GM23338 (cell line): ENCODE measurements around the gene CENPL. TPM values are rescaled to one million over a fixed set of nuclear protein-coding genes. Genes with fewer than 3 reads are reported as not detected.

ENCODE experiments used
- ATAC-seq: fragments of 200-7000 bp; cut with Tn5 transposase; 3 replicates; pipeline ENCODE4 v1.9.1; 2020
- DNase-seq: peaks from one replicate; pipeline ENCODE4 v3.0.0-alpha.2; 2015; ENCODE audit warnings: low spot score
- H2AFZ ChIP-seq: fragments of 200-600 bp; sonication (generic); 2 replicates; pipeline ENCODE4 v1.8.0; 2016; ENCODE audit warnings: antibody characterized with exemption, mild to moderate bottlenecking, moderate library complexity
- H3F3A ChIP-seq: fragments of 200-600 bp; sonication (generic); replicated peaks from 2 replicates; pipeline ENCODE4 v1.8.0; 2017; ENCODE audit warnings: antibody characterized with exemption, mixed run types, low read depth
- H3K27ac ChIP-seq: fragments of 200-600 bp; sonication (generic); 2 replicates; pipeline ENCODE4 v1.6.1; 2016; ENCODE audit warnings: low read depth
- H3K27me3 ChIP-seq: fragments of 200-600 bp; sonication (generic); 2 replicates; pipeline ENCODE4 v1.8.0; 2016; ENCODE audit warnings: mild to moderate bottlenecking, mixed run types, moderate library complexity; ENCODE audit not compliant: insufficient read depth
- H3K36me3 ChIP-seq: fragments of 200-600 bp; sonication (generic); 2 replicates; pipeline ENCODE4 v1.8.0; 2016; ENCODE audit warnings: mild to moderate bottlenecking; ENCODE audit not compliant: insufficient read depth
- H3K4me1 ChIP-seq: fragments of 200-600 bp; sonication (generic); 2 replicates; pipeline ENCODE4 v1.8.0; 2016; ENCODE audit warnings: mild to moderate bottlenecking, moderate library complexity; ENCODE audit not compliant: insufficient read depth
- H3K4me2 ChIP-seq: fragments of 200-600 bp; sonication (generic); 2 replicates; pipeline ENCODE4 v1.7.1; 2017; ENCODE audit warnings: mixed run types
- H3K4me3 ChIP-seq: fragments of 200-600 bp; sonication (generic); 2 replicates; pipeline ENCODE4 v1.6.1; 2016; ENCODE audit warnings: mixed run types
- H3K79me2 ChIP-seq: fragments of 200-600 bp; sonication (generic); replicated peaks from 2 replicates; pipeline ENCODE4 v1.8.0; 2017; ENCODE audit warnings: mild to moderate bottlenecking; ENCODE audit not compliant: insufficient read depth
- H3K9me2 ChIP-seq: fragments of 200-600 bp; sonication (generic); 2 replicates; pipeline ENCODE4 v1.8.0; 2017; ENCODE audit not compliant: insufficient read depth
- H4K20me1 ChIP-seq: fragments of 200-600 bp; sonication (generic); replicated peaks from 2 replicates; pipeline ENCODE4 v1.8.0; 2017; ENCODE audit warnings: mild to moderate bottlenecking; ENCODE audit not compliant: insufficient read depth
- H3K27ac Mint-ChIP-seq: 2 replicates; pipeline ENCODE4 v1.8.0; 2020; ENCODE audit warnings: inconsistent platforms, mild to moderate bottlenecking, moderate library complexity, mixed read lengths
- H3K27me3 Mint-ChIP-seq: 3 replicates; pipeline ENCODE4 v1.8.0; 2022; ENCODE audit warnings: low read depth, mild to moderate bottlenecking, moderate library complexity, mixed read lengths, inconsistent platforms; ENCODE audit not compliant: insufficient read depth, poor library complexity
- H3K36me3 Mint-ChIP-seq: 3 replicates; pipeline ENCODE4 v1.8.0; 2021; ENCODE audit warnings: low read depth, mild to moderate bottlenecking, inconsistent platforms, moderate library complexity, mixed read lengths
- H3K4me1 Mint-ChIP-seq: 3 replicates; pipeline ENCODE4 v1.8.0; 2020; ENCODE audit warnings: mild to moderate bottlenecking, inconsistent platforms, mixed read lengths
- H3K4me3 Mint-ChIP-seq: 3 replicates; pipeline ENCODE4 v1.8.0; 2021; ENCODE audit warnings: moderate library complexity, mild to moderate bottlenecking, inconsistent platforms, mixed read lengths
- H3K9me3 Mint-ChIP-seq: 3 replicates; pipeline ENCODE4 v1.8.0; 2020; ENCODE audit warnings: moderate library complexity, mild to moderate bottlenecking, inconsistent platforms, mixed read lengths
- CREB1 ChIP-seq: fragments of 250-450 bp; sonication (Bioruptor Pico); IDR thresholded peaks from 2 replicates; pipeline ENCODE4 v1.5.0; 2020; ENCODE audit warnings: low read depth, mild to moderate bottlenecking, moderate library complexity
- JUNB ChIP-seq: IDR thresholded peaks from one replicate; pipeline ENCODE4 v1.6.1; 2016; ENCODE audit warnings: antibody characterized with exemption; ENCODE audit not compliant: unreplicated experiment
- NANOG ChIP-seq: IDR thresholded peaks from 2 replicates; pipeline ENCODE4 v1.6.1; 2016; ENCODE audit warnings: antibody characterized with exemption, borderline replicate concordance
- POLR2AphosphoS5 ChIP-seq: IDR thresholded peaks from 2 replicates; pipeline ENCODE4 v1.6.1; 2016; ENCODE audit warnings: antibody characterized with exemption, low read depth
- STAT1 ChIP-seq: IDR thresholded peaks from one replicate; pipeline ENCODE4 v1.6.1; 2016; ENCODE audit warnings: antibody characterized with exemption; ENCODE audit not compliant: unreplicated experiment
- ZNF462 ChIP-seq: fragments of 250-450 bp; sonication (Bioruptor Pico); IDR thresholded peaks from 2 replicates; pipeline ENCODE4 v1.5.0; 2020; ENCODE audit warnings: mild to moderate bottlenecking, moderate library complexity
- long read RNA-seq: library from polyadenylated mRNA; unstranded; transcript quantifications from one replicate; pipeline ENCODE4 v2.0.0, GENCODE V29; 2020; ENCODE audit not compliant: unreplicated experiment
- polyA plus RNA-seq: library from polyadenylated mRNA; unstranded; fragments of >200 nt; fragmentation: Nextera tagmentation; extraction: Ambion mirVana; gene quantifications from 2 replicates; pipeline ENCODE4 v1.2.1, GENCODE V29; 2016
- total RNA-seq: library from RNA; depleted of rRNA; stranded (reverse); fragments of >200 nt; shearing (Covaris generic); gene quantifications from 2 replicates; pipeline ENCODE4 v1.2.3, GENCODE V29; 2014; rRNA removed
- TF ChIP-seq, protein P1 (sequence below): IDR thresholded peaks from one replicate; pipeline ENCODE4 v1.6.1; 2018; ENCODE audit warnings: antibody characterized with exemption; ENCODE audit not compliant: unreplicated experiment
- TF ChIP-seq, protein P2 (sequence below): IDR thresholded peaks from 2 replicates; pipeline ENCODE4 v1.6.1; 2016; ENCODE audit warnings: antibody characterized with exemption

The CENPL gene, protein sequence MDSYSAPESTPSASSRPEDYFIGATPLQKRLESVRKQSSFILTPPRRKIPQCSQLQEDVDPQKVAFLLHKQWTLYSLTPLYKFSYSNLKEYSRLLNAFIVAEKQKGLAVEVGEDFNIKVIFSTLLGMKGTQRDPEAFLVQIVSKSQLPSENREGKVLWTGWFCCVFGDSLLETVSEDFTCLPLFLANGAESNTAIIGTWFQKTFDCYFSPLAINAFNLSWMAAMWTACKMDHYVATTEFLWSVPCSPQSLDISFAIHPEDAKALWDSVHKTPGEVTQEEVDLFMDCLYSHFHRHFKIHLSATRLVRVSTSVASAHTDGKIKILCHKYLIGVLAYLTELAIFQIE
- total RNA-seq (23.5 and 40.7 TPM in 2 replicates), polyA plus RNA-seq (8.8 and 13.6 TPM in 2 replicates)
- long read RNA-seq, partial matches to known transcripts = 0 of 7 reads
- long read RNA-seq, other reads (novel, unspliced or antisense) = 4 of 7 reads

DNA sequence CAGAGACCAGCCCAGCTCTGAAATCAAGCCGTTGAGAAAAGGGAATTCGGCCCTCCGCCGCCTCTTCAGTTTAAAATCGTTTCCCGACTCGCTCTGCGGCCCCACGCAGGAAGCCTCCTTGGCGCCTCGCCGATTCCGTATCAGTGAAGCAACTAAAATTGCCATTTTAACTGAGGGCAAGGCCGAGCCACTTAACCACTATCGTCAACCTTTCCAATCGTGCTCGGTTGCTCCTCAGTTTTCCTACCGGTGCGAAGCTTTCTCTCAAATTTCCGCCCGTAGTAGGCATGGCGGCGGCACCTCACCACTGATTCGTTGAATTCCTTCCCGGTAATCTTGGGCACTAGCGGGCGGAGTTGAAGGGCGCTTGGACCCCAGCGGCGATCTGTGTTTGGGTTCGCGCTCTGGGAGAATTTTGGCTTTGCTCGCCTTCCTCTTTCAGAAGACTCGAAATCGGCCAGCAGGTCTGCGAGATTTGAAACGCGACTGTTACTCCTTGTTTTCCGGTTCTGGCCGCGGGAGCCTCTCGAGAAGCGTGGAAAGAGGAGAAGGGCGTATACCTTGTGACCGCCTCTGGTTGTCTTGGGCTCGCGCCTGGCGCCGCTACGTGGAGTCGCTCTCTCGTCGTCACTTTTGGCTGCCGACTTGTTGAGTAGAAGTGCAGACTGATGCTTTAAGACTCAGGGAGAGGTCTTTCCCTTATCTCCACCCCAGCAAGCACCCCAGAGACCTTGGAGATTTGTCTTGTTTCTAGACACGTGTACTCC lies at the start of gene CENPL, which contains the start of gene DARS2:
TSS of gene CENPL (minus strand) at position 569 of the 767 bp plus-strand sequence. CDS start 13,584 bp downstream, outside the sequence.
TSS of gene DARS2 (plus strand) at position 359 of the 767 bp plus-strand sequence. CDS start 557 bp downstream, outside the sequence.
- Mint-ChIP-seq H3K4me1 (peaks cover 11% of the 10 kb centered on the region), H3K27ac (peak within 1 kb of the TSS; percentile 99), H3K27me3 (no peaks in the 10 kb centered on the region), H3K4me3 (peak within 1 kb of the TSS; percentile 100), H3K9me3 (no peaks in the 10 kb centered on the region; the same call in 2 of the 3 replicates), H3K36me3 (peaks cover 26% of the 10 kb centered on the region)
- no peak for TF ChIP-seq JUNB
- TF ChIP-seq, protein P1, sequence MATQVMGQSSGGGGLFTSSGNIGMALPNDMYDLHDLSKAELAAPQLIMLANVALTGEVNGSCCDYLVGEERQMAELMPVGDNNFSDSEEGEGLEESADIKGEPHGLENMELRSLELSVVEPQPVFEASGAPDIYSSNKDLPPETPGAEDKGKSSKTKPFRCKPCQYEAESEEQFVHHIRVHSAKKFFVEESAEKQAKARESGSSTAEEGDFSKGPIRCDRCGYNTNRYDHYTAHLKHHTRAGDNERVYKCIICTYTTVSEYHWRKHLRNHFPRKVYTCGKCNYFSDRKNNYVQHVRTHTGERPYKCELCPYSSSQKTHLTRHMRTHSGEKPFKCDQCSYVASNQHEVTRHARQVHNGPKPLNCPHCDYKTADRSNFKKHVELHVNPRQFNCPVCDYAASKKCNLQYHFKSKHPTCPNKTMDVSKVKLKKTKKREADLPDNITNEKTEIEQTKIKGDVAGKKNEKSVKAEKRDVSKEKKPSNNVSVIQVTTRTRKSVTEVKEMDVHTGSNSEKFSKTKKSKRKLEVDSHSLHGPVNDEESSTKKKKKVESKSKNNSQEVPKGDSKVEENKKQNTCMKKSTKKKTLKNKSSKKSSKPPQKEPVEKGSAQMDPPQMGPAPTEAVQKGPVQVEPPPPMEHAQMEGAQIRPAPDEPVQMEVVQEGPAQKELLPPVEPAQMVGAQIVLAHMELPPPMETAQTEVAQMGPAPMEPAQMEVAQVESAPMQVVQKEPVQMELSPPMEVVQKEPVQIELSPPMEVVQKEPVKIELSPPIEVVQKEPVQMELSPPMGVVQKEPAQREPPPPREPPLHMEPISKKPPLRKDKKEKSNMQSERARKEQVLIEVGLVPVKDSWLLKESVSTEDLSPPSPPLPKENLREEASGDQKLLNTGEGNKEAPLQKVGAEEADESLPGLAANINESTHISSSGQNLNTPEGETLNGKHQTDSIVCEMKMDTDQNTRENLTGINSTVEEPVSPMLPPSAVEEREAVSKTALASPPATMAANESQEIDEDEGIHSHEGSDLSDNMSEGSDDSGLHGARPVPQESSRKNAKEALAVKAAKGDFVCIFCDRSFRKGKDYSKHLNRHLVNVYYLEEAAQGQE = peak; percentile 9
- peak; percentile 92 for TF ChIP-seq CREB1
- TF ChIP-seq ZNF462 (CRISPR knock-in tag) = no peak
- TF ChIP-seq NANOG = no peak
- TF ChIP-seq STAT1 = no peak
- TF ChIP-seq POLR2AphosphoS5 = peak; percentile 82
- TF ChIP-seq, protein P2, sequence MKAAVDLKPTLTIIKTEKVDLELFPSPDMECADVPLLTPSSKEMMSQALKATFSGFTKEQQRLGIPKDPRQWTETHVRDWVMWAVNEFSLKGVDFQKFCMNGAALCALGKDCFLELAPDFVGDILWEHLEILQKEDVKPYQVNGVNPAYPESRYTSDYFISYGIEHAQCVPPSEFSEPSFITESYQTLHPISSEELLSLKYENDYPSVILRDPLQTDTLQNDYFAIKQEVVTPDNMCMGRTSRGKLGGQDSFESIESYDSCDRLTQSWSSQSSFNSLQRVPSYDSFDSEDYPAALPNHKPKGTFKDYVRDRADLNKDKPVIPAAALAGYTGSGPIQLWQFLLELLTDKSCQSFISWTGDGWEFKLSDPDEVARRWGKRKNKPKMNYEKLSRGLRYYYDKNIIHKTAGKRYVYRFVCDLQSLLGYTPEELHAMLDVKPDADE = peak; percentile 87
- Histone ChIP-seq H3F3A (peaks cover 4% of the 10 kb centered on the region; the same call in 1 of the 2 replicates), H3K9me2 (no peaks in the 10 kb centered on the region), H3K4me3 (peak within 1 kb of the TSS; percentile 96), H2AFZ (peak within 1 kb of the TSS; percentile 60; the same call in 1 of the 2 replicates), H3K27ac (peak within 1 kb of the TSS; percentile 99), H3K4me1 (peaks cover 7% of the 10 kb centered on the region), H4K20me1 (peaks cover 13% of the 10 kb centered on the region; the same call in 1 of the 2 replicates), H3K36me3 (peaks cover 14% of the 10 kb centered on the region), H3K79me2 (peaks cover 55% of the 10 kb centered on the region), H3K27me3 (no peaks in the 10 kb centered on the region), H3K4me2 (peak within 1 kb of the TSS; percentile 95)
- peak; percentile 92 for ATAC-seq
- peak; percentile 98 for DNase-seq
